Endodermal cell (in vitro differentiated cells): Measurements from ENCODE around the gene KIF7. TPM values are rescaled to one million over a fixed set of nuclear protein-coding genes. Genes with fewer than 3 reads are reported as not detected.

Experiments
- DNase-seq: peaks from one replicate; pipeline ENCODE4 v3.0.0-alpha.2; 2017
- H3K27ac ChIP-seq: 2 replicates; pipeline ENCODE4 v1.5.1; 2013; ENCODE audit warnings: mild to moderate bottlenecking, low read depth, low read length, moderate library complexity
- H3K27me3 ChIP-seq: 2 replicates; pipeline ENCODE4 v1.6.1; 2013; ENCODE audit warnings: mild to moderate bottlenecking, low read length, moderate library complexity; ENCODE audit not compliant: insufficient read depth, control insufficient read depth, poor library complexity, severe bottlenecking
- H3K36me3 ChIP-seq: 2 replicates; pipeline ENCODE4 v1.7.0; 2013; ENCODE audit warnings: mild to moderate bottlenecking, low read length, moderate library complexity; ENCODE audit not compliant: control insufficient read depth, insufficient read depth
- H3K4me1 ChIP-seq: one replicate; pipeline ENCODE4 v1.7.0; 2013; ENCODE audit warnings: low read length; ENCODE audit not compliant: control insufficient read depth, insufficient read depth
- H3K4me3 ChIP-seq: 2 replicates; pipeline ENCODE4 v1.5.1; 2013; ENCODE audit warnings: mild to moderate bottlenecking, low read length, moderate library complexity
- H3K9ac ChIP-seq: 2 replicates; pipeline ENCODE4 v1.6.1; 2013; ENCODE audit warnings: mild to moderate bottlenecking, low read length, moderate library complexity; ENCODE audit not compliant: poor library complexity, severe bottlenecking; ENCODE audit errors: extremely low read depth
- H3K9me3 ChIP-seq: 2 replicates; pipeline ENCODE4 v1.6.1; 2013; ENCODE audit warnings: mild to moderate bottlenecking, low read length, moderate library complexity; ENCODE audit not compliant: control insufficient read depth
- H3K27ac Mint-ChIP-seq: 2 replicates; pipeline ENCODE4 v1.8.0; 2020; ENCODE audit warnings: mixed read lengths
- H3K27me3 Mint-ChIP-seq: 2 replicates; pipeline ENCODE4 v1.8.0; 2021; ENCODE audit warnings: mild to moderate bottlenecking, mixed read lengths; ENCODE audit not compliant: insufficient read depth
- H3K36me3 Mint-ChIP-seq: 2 replicates; pipeline ENCODE4 v1.8.0; 2020; ENCODE audit warnings: low read depth, mixed read lengths
- H3K4me1 Mint-ChIP-seq: 2 replicates; pipeline ENCODE4 v1.8.0; 2020; ENCODE audit warnings: mixed read lengths
- H3K4me3 Mint-ChIP-seq: 2 replicates; pipeline ENCODE4 v1.8.0; 2020; ENCODE audit warnings: mild to moderate bottlenecking, moderate library complexity, mixed read lengths
- H3K9me3 Mint-ChIP-seq: 2 replicates; pipeline ENCODE4 v1.8.0; 2020; ENCODE audit warnings: mild to moderate bottlenecking, mixed read lengths
- WGBS, 2 experiments: methylation state at CpG; one replicate each; pipeline versions ENCODE4 v1.1.5 to v1.1.7; 2013; ENCODE audit warnings: missing lambda C conversion rate in 2 of 2, mixed read lengths in 1 of 2; ENCODE audit not compliant: insufficient coverage in 1 of 2, insufficient read length in 1 of 2; 5-methylcytosine and 5-hydroxymethylcytosine counted together
- total RNA-seq, 2 donors: library from RNA; stranded (reverse); fragmentation: NEBNext Ultra II Directional in 1 of 2; extraction: Animal tissue kit (Norgen Biotek cat#: 25700) in 1 of 2; gene quantifications; 2 replicates in 1 of 2; 3 replicates in 1 of 2; pipeline ENCODE4 v1.2.1, GENCODE V29; 2021
- TF ChIP-seq, protein P1 (sequence below): fragments of 200-600 bp; sonication (generic); conservative IDR thresholded peaks from 2 replicates; pipeline ENCODE4 v1.5.0; 2021; ENCODE audit warnings: antibody characterized with exemption, mild to moderate bottlenecking

The KIF7 gene
- total RNA-seq, 2 donors from 2014 or later: 22.9 to 24.4 TPM

DNA sequence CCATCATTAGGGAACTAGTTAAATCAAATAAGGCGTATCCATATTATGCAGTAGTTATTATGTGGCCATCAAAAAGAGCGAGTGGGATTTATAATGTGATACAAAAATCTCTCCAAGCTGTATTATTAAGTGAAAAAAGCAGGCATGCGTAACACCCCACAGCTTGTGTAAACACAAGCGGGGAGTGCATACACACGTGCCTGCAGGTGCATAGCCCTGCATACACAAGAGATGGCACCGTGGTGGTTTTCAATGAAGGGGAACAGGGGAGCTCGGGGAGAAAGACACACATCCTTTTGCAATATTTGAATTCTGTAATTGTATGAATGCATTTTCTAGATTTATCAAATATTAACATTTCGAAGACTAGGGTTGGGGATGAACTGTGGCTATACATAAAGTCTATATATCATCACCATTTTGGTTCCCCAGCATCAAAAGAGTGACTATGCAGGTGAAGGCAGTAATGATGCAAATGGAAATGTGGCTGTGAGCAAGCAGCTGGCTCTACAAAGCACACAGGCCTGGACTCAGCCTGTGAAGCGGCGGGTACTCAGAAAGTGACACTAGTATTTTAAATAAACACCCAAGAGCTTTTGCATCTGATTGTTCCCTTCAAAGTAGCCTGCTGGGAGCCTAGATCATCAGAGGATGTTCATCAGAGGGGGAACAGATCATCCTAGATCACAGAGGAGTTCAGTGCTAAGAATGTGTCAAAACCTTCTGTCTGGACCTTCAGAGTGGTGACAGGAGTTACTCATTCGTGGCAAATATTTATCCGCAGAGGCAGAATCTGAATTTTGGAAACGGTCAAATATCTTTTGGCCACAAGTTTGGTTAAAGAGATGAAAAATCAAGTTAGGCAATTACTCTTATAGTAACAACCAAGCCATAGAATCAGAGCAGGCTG, 9.4 kb upstream of the KIF7 start:
- Histone ChIP-seq H3K9ac (no peak overlapping the region), H3K27ac (no peak overlapping the region), H3K4me1 (no peaks in the 10 kb centered on the region), H3K27me3 (peaks cover 33% of the 10 kb centered on the region), H3K4me3 (no peak overlapping the region), H3K36me3 (no peaks in the 10 kb centered on the region), H3K9me3 (no peaks in the 10 kb centered on the region)
- H3K36me3 Mint-ChIP-seq: no peaks in the 10 kb centered on the region
- H3K27me3 Mint-ChIP-seq: peaks cover 53% of the 10 kb centered on the region
- H3K4me3 Mint-ChIP-seq: peak overlapping the region; percentile 34
- TF ChIP-seq, protein P1, sequence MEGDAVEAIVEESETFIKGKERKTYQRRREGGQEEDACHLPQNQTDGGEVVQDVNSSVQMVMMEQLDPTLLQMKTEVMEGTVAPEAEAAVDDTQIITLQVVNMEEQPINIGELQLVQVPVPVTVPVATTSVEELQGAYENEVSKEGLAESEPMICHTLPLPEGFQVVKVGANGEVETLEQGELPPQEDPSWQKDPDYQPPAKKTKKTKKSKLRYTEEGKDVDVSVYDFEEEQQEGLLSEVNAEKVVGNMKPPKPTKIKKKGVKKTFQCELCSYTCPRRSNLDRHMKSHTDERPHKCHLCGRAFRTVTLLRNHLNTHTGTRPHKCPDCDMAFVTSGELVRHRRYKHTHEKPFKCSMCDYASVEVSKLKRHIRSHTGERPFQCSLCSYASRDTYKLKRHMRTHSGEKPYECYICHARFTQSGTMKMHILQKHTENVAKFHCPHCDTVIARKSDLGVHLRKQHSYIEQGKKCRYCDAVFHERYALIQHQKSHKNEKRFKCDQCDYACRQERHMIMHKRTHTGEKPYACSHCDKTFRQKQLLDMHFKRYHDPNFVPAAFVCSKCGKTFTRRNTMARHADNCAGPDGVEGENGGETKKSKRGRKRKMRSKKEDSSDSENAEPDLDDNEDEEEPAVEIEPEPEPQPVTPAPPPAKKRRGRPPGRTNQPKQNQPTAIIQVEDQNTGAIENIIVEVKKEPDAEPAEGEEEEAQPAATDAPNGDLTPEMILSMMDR: no peak
- no peaks in the 10 kb centered on the region for H3K9me3 Mint-ChIP-seq
- no peak overlapping the region for H3K27ac Mint-ChIP-seq
- 78 to 85% methylated on average over 9 to 12 of the region's 13 CpGs for whole genome bisulfite sequencing, 2 experiments
- DNase-seq: no peak
- no peaks in the 10 kb centered on the region for H3K4me1 Mint-ChIP-seq

DNA sequence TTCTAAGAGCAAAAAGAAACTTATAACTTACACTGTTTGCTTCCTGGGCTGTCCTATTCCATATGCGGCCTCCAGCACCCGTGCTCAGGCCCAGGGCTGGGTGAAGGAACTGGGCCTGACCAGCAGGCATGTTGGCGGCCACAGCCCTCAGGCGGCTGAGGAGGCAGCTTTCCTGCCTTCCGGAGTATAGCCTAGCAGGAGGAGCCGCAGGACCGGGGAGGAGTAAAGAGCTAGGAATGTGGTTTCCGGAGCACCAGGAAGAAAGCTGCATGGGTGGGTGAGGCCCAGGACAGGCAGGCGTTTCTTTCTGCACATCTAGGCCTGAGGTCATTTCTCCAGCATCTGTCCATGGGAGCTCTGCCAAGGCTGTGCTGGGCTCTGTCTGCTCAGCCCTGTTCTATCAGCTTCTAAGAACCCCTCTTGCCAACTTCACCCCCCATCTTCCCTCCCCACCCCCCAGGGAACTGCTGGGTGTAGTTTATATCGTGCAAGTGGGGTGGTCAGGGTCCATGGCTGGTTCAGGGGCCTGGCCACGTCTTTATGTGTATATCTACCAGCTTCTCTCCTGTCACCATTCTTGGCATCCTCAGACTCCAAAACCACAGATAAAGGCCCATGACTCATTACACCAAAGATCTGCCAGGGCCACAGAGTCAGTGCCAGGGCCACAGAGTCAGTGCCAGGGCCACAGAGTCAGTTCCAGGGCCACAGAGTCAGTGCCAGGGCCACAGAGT, 7.8 kb upstream of the KIF7 start:
- Histone ChIP-seq H3K9ac (no peak overlapping the region), H3K27ac (no peak overlapping the region), H3K27me3 (peaks cover 32% of the 10 kb centered on the region), H3K36me3 (no peaks in the 10 kb centered on the region), H3K9me3 (no peaks in the 10 kb centered on the region), H3K4me3 (no peak overlapping the region), H3K4me1 (no peaks in the 10 kb centered on the region)
- TF ChIP-seq, protein P1: no peak
- Mint-ChIP-seq H3K9me3 (no peaks in the 10 kb centered on the region), H3K4me3 (no peak overlapping the region), H3K27ac (no peak overlapping the region), H3K36me3 (no peaks in the 10 kb centered on the region), H3K4me1 (no peaks in the 10 kb centered on the region), H3K27me3 (peaks cover 56% of the 10 kb centered on the region)
- DNase-seq: peak; percentile 73
- 79 to 89% methylated on average over 8 to 11 of the region's 11 CpGs for WGBS, 2 experiments

DNA sequence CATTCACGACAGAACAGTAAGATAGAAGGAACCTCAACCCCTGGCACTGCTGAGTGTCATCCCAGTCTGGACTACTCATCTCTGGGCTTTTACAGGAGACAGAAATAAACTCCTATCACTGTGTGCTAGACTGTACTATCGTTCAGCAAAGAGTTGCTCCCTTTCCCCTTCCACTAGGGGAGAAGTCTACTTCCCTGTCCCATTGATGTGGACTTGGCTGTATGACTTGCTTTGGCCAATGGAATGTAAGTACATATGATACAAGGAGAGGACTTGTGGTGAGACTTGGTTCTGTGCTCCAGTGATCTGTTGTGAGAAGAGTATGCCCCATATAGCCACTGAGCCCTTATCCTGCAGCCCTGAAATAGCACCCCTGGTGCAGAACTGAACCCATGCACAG, 5.3 kb upstream of the KIF7 start:
- no peak overlapping the region for H3K27ac ChIP-seq
- DNase-seq: no peak
- H3K27me3 ChIP-seq: peaks cover 24% of the 10 kb centered on the region
- 83 to 100% methylated on average over 1 to 2 of the region's 2 CpGs for WGBS, 2 experiments
- no peak overlapping the region for H3K4me3 Mint-ChIP-seq
- H3K36me3 Mint-ChIP-seq: no peaks in the 10 kb centered on the region
- H3K4me3 ChIP-seq: no peak overlapping the region
- no peak overlapping the region for H3K9ac ChIP-seq
- H3K4me1 ChIP-seq: no peaks in the 10 kb centered on the region
- no peaks in the 10 kb centered on the region for H3K9me3 ChIP-seq
- no peaks in the 10 kb centered on the region for H3K9me3 Mint-ChIP-seq
- TF ChIP-seq, protein P1: no peak
- no peaks in the 10 kb centered on the region for H3K36me3 ChIP-seq
- H3K4me1 Mint-ChIP-seq: peaks cover 3% of the 10 kb centered on the region
- no peak overlapping the region for H3K27ac Mint-ChIP-seq
- peaks cover 53% of the 10 kb centered on the region for H3K27me3 Mint-ChIP-seq
